GM06990 (cell line): ENCODE data around the gene C1QTNF9B.
"Not testable (repeated sequence)": the region's sequence is repeated elsewhere in the genome, so short reads cannot be mapped to it uniquely, and the experiment has no call there.

Source experiments
- DNase-seq: peaks from one replicate; pipeline ENCODE4 v3.0.0-alpha.2; 2011; ENCODE audit not compliant: insufficient read length; ENCODE audit errors: extremely low read depth
- H3K27me3 ChIP-seq: replicated peaks from 2 replicates; pipeline ENCODE4 v1.6.0; 2011; ENCODE audit warnings: low read length; ENCODE audit not compliant: control insufficient read depth, insufficient read depth
- H3K36me3 ChIP-seq: 2 replicates; pipeline ENCODE4 v1.5.1; 2011; ENCODE audit warnings: low read length; ENCODE audit not compliant: control insufficient read depth, insufficient read depth
- H3K4me3 ChIP-seq: replicated peaks from 2 replicates; pipeline ENCODE4 v1.5.1; 2011; ENCODE audit warnings: low read depth, mild to moderate bottlenecking, control low read depth, low read length
- TF ChIP-seq, protein P1 (sequence below): IDR thresholded peaks from 2 replicates; pipeline ENCODE4 v1.5.1; 2011; ENCODE audit warnings: low read length, control low read depth, mild to moderate bottlenecking, inconsistent platforms; ENCODE audit not compliant: insufficient read depth, poor library complexity, severe bottlenecking

C1QTNF9B gene

GRCh38 chr13:23897452-23897919 lies at the start of gene C1QTNF9B:
C1QTNF9B (minus strand) TSS chr13:23897502.
- not testable (repeated sequence) for DNase-seq, H3K36me3 ChIP-seq, H3K27me3 ChIP-seq, H3K4me3 ChIP-seq

- DNase-seq = no peak
- H3K27me3 ChIP-seq = no peaks in the 10 kb centered on the region
- H3K36me3 ChIP-seq = no peaks in the 10 kb centered on the region
- TF ChIP-seq, protein P1, sequence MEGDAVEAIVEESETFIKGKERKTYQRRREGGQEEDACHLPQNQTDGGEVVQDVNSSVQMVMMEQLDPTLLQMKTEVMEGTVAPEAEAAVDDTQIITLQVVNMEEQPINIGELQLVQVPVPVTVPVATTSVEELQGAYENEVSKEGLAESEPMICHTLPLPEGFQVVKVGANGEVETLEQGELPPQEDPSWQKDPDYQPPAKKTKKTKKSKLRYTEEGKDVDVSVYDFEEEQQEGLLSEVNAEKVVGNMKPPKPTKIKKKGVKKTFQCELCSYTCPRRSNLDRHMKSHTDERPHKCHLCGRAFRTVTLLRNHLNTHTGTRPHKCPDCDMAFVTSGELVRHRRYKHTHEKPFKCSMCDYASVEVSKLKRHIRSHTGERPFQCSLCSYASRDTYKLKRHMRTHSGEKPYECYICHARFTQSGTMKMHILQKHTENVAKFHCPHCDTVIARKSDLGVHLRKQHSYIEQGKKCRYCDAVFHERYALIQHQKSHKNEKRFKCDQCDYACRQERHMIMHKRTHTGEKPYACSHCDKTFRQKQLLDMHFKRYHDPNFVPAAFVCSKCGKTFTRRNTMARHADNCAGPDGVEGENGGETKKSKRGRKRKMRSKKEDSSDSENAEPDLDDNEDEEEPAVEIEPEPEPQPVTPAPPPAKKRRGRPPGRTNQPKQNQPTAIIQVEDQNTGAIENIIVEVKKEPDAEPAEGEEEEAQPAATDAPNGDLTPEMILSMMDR = no peak
- H3K4me3 ChIP-seq = no peak overlapping the region
These were observed 49.6 kb upstream of the C1QTNF9B start for GRCh38 chr13:23946900-23947299.

- Histone ChIP-seq H3K36me3 (no peaks in the 10 kb centered on the region), H3K4me3 (no peak overlapping the region), H3K27me3 (no peaks in the 10 kb centered on the region)
- TF ChIP-seq, protein P1 = no peak
- no peak for DNase-seq
These were observed 48.8 kb upstream of the C1QTNF9B start for GRCh38 chr13:23946067-23946466.

GRCh38 chr13:23945612-23946011 lies 48.3 kb upstream of the C1QTNF9B start:
- H3K27me3 ChIP-seq = no peaks in the 10 kb centered on the region
- H3K4me3 ChIP-seq = no peak overlapping the region
- no peak for DNase-seq
- no peaks in the 10 kb centered on the region for H3K36me3 ChIP-seq
- TF ChIP-seq, protein P1 = no peak

DNA sequence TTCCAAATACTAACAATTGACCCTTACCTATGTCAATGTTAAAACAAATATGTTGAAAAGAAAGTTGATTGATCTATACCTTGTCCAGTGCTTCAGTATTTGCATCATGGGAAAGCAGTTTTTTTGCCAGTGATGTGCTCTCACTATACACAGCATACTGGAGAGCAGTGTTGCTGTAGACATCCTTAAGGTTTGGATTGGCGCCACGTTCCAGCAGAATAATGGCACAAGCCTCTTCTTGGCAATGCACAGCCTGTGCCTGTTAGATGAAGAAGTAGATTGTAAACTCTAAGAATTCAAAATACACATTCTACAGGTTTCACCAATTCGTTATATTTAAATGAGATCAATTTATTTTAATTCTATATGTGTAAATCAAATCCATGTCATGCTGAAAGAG lies 43.9 kb upstream of the C1QTNF9B start:
- Histone ChIP-seq H3K4me3 (no peak overlapping the region), H3K36me3 (no peaks in the 10 kb centered on the region), H3K27me3 (no peaks in the 10 kb centered on the region)
- no peak for DNase-seq
- TF ChIP-seq, protein P1 = no peak

- not testable (repeated sequence) for H3K27me3 ChIP-seq, H3K36me3 ChIP-seq, DNase-seq, H3K4me3 ChIP-seq
These were observed 42.4 kb upstream of the C1QTNF9B start for GRCh38 chr13:23939666-23940065.

DNA sequence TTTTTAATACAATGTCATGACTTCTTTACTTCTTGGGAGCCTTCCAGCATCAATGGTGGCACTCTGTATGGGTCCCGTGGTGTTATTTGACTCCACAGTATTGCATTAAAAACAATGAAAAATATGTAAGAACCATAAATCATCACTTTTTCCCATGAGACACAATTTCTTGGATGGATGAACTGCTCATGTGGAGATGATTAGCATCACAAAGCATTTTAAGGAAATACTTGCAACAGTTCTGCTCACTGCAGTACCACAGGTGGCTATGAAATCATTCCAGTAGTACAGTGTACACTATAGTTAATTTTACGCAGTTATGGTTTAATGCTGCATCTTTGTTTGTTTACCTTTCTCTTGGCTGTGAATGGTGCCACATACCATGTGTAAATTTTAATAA lies 37.2 kb upstream of the C1QTNF9B start:
- no peaks in the 10 kb centered on the region for H3K27me3 ChIP-seq
- TF ChIP-seq, protein P1 = no peak

More for the DNA sequence above, 37.2 kb upstream of the C1QTNF9B start:
- DNase-seq = no peak
- Histone ChIP-seq H3K4me3 (no peak overlapping the region), H3K36me3 (no peaks in the 10 kb centered on the region)
